NT2/D1 (cell line): ENCODE data around the gene GINS2.

Experiments
- DNase-seq: peaks from one replicate; pipeline ENCODE4 v3.0.0-alpha.2; 2011; ENCODE audit warnings: low read depth, low spot score
- H3K27me3 ChIP-seq: 2 replicates; pipeline ENCODE4 v1.6.0; 2011; ENCODE audit warnings: mild to moderate bottlenecking; ENCODE audit not compliant: insufficient read length, insufficient read depth
- H3K36me3 ChIP-seq: 2 replicates; pipeline ENCODE4 v1.6.1; 2011; ENCODE audit warnings: mild to moderate bottlenecking, low read length, mixed read lengths; ENCODE audit not compliant: insufficient read depth, insufficient read length
- H3K4me1 ChIP-seq: 2 replicates; pipeline ENCODE4 v1.5.1; 2011; ENCODE audit not compliant: insufficient read depth, insufficient read length
- H3K4me3 ChIP-seq: 2 replicates; pipeline ENCODE4 v1.5.1; 2011; ENCODE audit warnings: low read depth; ENCODE audit not compliant: insufficient read length
- H3K9ac ChIP-seq: 2 replicates; pipeline ENCODE4 v1.6.0; 2011; ENCODE audit warnings: low read depth; ENCODE audit not compliant: insufficient read length
- H3K9me3 ChIP-seq: 2 replicates; pipeline ENCODE4 v1.5.1; 2011; ENCODE audit warnings: mild to moderate bottlenecking, low read length; ENCODE audit not compliant: insufficient read depth
- SUZ12 ChIP-seq: IDR thresholded peaks from 2 replicates; pipeline ENCODE4 v1.6.1; 2011; ENCODE audit not compliant: insufficient read length, insufficient read depth; ENCODE audit errors: extremely low read depth
- YY1 ChIP-seq: IDR thresholded peaks from 2 replicates; pipeline ENCODE4 v1.6.1; 2011; ENCODE audit not compliant: insufficient read length, insufficient read depth
- ZNF274 ChIP-seq: IDR thresholded peaks from 2 replicates; pipeline ENCODE4 v1.6.1; 2011; ENCODE audit warnings: mild to moderate bottlenecking, low read depth, low read length

GINS2 gene

DNA sequence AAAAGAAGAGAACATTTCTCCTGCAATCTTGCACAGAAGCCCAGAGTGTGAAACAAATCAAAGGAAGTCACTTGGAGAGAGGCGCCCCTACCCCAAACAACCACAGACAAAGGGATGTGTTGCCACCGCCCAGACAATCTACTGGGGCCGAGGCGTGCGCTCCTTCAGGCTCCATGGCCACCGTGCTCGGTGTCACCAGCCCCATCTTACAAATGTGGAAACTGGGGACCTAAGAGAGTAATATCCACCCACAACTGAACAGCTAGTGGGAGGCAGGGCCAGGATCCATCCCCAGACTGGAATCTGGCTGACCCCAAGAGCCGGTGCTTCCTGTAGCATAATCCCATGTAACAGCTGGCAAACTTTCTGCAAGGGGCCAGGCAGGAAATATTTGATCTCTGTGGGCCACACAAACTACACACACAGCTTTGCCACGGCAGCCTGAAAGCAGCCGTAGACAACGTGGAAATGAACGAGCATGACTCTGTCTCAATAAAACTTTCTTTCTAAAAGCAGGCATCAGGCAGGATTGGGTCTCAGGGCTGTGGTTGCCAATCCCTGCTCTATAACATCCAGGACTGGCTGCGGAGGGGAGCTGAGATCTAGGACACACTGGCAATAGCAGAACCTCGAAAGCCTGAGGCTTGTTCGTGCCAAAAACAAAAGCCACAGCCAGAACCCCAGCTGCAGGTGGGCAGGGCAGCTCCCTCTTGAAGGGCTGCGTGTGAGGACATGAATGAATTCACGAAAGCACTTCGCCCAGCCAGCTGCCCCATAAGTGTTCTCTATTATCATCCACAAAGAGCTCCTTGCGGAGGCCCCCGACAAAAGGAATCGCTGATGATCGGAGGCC lies 26.6 kb upstream of the GINS2 start:
- no peaks in the 10 kb centered on the region for H3K36me3 ChIP-seq
- TF ChIP-seq SUZ12 (no peak), ZNF274 (no peak), YY1 (no peak)
- peaks cover 10% of the 10 kb centered on the region; the same call in 1 of the 2 replicates for H3K9me3 ChIP-seq
- peaks cover 33% of the 10 kb centered on the region for H3K4me1 ChIP-seq
- no peak overlapping the region for H3K4me3 ChIP-seq
- H3K27me3 ChIP-seq = peaks cover 26% of the 10 kb centered on the region
- H3K9ac ChIP-seq = peak overlapping the region; percentile 58
- DNase-seq = peak; percentile 43

DNA sequence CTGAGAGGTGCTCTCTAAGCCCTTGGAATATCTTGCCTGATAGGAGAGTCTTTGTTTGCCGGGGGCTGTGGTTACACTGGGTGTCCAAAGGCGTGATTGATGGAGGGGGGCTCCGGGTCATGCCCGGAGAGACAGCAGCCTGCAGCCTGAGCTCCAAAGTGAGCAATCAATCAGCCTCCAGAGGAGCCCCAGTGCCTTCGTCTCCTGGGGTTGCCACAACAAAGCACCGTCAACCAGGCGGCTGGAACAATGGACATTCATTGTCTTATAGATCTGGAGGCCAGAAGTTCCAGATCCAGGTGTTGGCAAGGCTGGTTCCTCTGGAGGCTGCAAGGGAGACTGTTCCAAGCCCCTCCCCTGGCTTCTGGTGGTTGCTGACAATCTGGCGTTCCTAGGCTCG lies 24.0 kb upstream of the GINS2 start:
- Histone ChIP-seq H3K36me3 (no peaks in the 10 kb centered on the region), H3K9me3 (peaks cover 10% of the 10 kb centered on the region; the same call in 1 of the 2 replicates), H3K9ac (no peak overlapping the region), H3K27me3 (peaks cover 26% of the 10 kb centered on the region), H3K4me3 (no peak overlapping the region), H3K4me1 (peaks cover 34% of the 10 kb centered on the region)
- TF ChIP-seq SUZ12 (no peak), YY1 (no peak), ZNF274 (no peak)
- no peak for DNase-seq

DNA sequence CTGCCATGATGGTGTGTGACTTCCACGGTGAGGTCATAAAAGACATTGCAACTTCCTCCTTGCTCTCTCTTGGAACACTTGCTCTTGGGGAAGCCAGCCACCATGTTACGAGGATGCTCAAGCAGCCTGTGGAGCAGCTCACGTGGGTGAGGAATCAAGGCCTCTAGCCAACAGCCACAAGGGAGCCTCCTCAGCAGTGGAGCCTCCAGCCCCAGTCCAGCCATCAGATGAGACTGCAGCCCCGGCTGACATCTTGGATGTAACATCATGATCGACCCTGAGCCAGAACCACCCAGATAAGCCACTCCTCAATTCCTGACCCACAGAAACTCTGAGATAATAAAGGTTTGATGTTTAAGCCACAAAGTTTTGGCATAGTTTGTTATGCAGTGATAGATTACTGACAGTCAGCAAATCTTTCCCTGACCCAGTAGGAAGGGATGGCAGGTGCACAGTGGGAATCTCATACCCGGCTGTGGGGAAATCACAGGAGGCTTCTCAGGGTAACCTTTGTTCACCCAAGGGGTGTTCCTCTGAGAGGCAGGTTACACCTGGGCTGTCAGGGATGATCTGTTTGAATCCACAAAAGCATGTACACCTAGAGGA lies 23.3 kb upstream of the GINS2 start:
- Histone ChIP-seq H3K9ac (no peak overlapping the region), H3K4me1 (peaks cover 27% of the 10 kb centered on the region), H3K9me3 (peaks cover 10% of the 10 kb centered on the region; the same call in 1 of the 2 replicates), H3K27me3 (peaks cover 21% of the 10 kb centered on the region), H3K36me3 (no peaks in the 10 kb centered on the region), H3K4me3 (no peak overlapping the region)
- no peak for DNase-seq
- TF ChIP-seq YY1 (no peak), SUZ12 (no peak), ZNF274 (no peak)

DNA sequence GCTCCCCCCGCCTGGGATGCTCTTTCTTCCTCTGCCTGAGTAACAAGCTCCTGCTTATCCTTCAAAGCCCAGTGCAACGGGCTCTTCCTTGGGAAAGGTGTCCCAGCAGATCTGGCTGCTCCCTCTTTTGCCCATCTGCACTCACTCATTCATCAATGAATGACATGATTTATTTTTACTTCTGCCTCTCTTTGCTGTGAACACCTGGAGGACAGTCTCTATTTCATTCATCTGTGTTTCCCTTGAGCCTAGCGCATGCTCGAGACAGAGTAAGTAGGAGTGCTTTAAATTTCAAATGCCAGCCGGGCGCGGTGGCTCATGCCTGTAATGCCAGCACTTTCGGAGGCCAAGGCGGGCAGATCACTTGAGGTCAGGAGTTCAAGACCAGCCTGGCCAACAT lies 22.0 kb upstream of the GINS2 start:
- no peak for DNase-seq
- peaks cover 16% of the 10 kb centered on the region for H3K4me1 ChIP-seq
- peaks cover 10% of the 10 kb centered on the region; the same call in 1 of the 2 replicates for H3K9me3 ChIP-seq
- no peaks in the 10 kb centered on the region for H3K36me3 ChIP-seq
- no peak for TF ChIP-seq SUZ12
- no peak for TF ChIP-seq ZNF274
- no peak for TF ChIP-seq YY1
- H3K4me3 ChIP-seq = no peak overlapping the region
- no peak overlapping the region for H3K9ac ChIP-seq
- peaks cover 8% of the 10 kb centered on the region for H3K27me3 ChIP-seq

DNA sequence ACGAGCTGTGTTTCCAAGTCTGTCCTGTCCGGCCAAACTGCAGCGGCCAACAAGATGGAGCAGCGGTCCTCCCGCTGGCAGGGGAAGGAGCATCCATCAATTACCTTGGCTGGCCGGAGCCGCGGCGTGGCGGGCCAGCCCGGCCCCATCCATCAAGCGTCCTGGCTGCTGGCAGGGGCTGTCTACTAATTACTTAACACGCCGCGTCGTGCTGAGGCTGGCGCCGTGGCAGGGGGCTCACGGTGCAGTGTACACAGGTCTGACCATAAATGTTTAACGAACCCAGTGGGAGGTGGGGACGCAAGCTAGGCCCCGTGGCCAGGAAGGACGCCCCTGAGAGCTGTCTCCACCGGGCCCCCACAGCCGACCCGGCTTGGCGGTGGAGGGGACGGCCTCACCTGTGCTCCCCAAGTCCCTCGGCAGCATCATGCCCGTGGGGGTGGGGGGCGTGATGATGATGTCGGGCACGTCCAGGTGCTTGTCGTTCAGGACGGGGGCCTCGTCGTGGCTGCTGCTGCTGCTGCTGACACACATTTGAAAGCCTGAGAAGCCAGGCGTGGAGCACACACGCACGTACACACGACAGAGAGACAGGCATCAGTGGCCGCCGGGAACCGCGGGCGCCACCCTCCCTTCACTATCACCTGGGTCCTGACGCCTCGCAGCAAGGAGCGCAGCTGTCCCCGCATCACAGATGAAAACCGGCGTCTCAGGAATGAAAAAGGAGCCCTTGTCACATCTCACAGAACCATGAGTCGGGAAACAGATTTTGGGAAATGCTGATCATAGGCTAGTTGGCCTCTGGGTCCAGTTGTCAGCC lies 21.2 kb upstream of the GINS2 start:
- H3K36me3 ChIP-seq = no peaks in the 10 kb centered on the region

DNA sequence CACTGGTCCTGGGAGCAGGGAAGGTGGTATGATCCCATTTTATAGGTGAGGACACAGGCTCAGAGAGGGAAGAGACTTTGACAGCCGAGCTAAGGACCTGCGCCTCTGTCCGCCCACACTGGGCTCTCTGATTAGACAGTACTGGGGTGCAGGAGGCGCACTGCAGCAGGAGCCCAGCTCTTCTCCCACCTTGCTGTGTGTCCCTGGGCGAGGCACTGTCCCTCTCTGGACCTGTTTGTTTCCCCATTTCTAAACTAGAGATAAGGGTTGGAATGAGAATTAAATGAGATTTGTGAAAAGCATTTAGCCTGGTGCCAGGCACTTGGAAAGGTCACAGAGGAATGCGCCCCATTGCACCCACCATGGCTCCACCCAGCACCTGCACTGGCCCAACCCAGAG lies 19.6 kb upstream of the GINS2 start:
- Histone ChIP-seq H3K27me3 (no peaks in the 10 kb centered on the region), H3K9ac (no peak overlapping the region), H3K4me3 (no peak overlapping the region), H3K9me3 (peaks cover 10% of the 10 kb centered on the region; the same call in 1 of the 2 replicates), H3K36me3 (no peaks in the 10 kb centered on the region), H3K4me1 (peaks cover 11% of the 10 kb centered on the region)
- TF ChIP-seq SUZ12 (no peak), ZNF274 (no peak), YY1 (no peak)
- no peak for DNase-seq

More for the DNA sequence above, 21.2 kb upstream of the GINS2 start:
- Histone ChIP-seq H3K9ac (no peak overlapping the region), H3K4me1 (peaks cover 11% of the 10 kb centered on the region), H3K27me3 (peaks cover under 1% of the 10 kb centered on the region), H3K4me3 (no peak overlapping the region), H3K9me3 (peaks cover 10% of the 10 kb centered on the region; the same call in 1 of the 2 replicates)
- DNase-seq = no peak
- TF ChIP-seq ZNF274 = no peak
- TF ChIP-seq SUZ12 = no peak
- TF ChIP-seq YY1 = no peak
